ENCODE results near the gene LTBP1. TPM values are rescaled to one million over a fixed set of nuclear protein-coding genes. Genes with fewer than 3 reads are reported as not detected.
"Not testable (repeated sequence)": the region's sequence is repeated elsewhere in the genome, so short reads cannot be mapped to it uniquely, and the experiment has no call there.

LTBP1 gene
- total RNA-seq, 2 experiments from 2014 or later: 0.19 to 0.23 TPM

DNA sequence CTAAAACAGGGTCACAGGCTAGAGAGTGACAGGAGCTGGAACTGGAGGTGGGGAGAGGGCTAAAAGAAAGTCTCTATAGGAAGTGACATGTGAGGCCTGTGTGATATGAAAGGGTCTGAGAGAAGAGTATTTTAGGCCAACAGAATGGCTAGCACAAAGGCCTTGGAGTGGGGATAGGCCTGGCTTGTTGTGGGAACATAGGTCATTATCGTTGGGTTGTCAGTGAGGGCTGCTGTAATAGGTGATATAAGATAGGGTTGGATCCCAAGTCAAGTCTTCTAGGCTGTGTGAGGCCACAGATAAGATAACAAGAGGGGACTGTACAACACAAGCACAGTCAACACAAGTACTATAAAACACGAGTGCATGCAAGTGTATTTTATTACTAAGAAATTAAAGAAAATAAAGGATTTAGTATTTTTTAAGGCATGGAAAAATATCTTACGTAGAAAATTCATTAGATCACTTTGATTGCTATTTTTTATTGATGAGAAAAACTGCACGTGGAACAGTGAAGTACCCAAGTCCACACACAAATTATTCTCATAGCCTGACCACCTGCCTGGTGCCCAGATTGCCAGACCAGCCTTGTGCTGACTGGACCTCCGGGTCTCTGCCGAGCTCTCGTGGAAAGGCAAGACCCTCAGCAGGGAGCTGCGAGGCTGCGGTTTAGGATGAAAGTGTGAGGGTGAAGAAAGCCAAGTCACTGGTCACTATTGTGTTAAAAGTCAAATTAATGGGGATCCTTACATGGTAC is 14.1 kb downstream of the LTBP1 start:
- POLR2A ChIA-PET: no interaction called here
- ATAC-seq (ENCODE audit: low read depth) (no peak), DNase-seq (no peak)
- H3K4me1 Mint-ChIP-seq: no peaks in the 10 kb centered on the region
- no peak overlapping the region for H3K27ac Mint-ChIP-seq
- H3K36me3 Mint-ChIP-seq: no peaks in the 10 kb centered on the region
- H3K27me3 Mint-ChIP-seq: peaks cover 6% of the 10 kb centered on the region
- H3K4me3 Mint-ChIP-seq: no peak overlapping the region
- H3K9me3 Mint-ChIP-seq: no peaks in the 10 kb centered on the region

DNA sequence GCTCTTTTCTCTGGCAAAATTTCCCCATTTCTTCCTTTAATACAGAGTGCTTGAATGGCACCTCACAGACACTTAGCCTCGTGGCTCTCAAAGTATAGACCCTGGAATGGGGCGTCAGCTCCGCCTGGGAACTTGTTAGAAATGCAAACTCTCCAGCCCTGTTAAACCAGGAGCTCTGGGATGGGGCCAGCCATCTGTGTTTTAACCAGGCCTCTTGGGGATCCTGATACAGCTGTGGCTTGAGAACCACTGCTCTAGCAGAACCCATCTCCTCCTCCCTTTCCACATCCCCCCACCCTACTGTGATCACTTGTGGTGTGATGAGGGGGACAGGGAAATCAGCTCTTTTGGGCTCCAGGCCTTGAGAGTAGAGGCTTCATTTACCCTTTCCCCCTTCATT is 15.9 kb downstream of the LTBP1 start:
- DNase-seq (no peak), ATAC-seq (ENCODE audit: low read depth) (no peak)
- POLR2A ChIA-PET: no interaction called here
- H3K9me3 Mint-ChIP-seq: no peaks in the 10 kb centered on the region
- no peak overlapping the region for H3K4me3 Mint-ChIP-seq
- peaks cover 10% of the 10 kb centered on the region for H3K27me3 Mint-ChIP-seq
- H3K27ac Mint-ChIP-seq: no peak overlapping the region
- H3K4me1 Mint-ChIP-seq: no peaks in the 10 kb centered on the region
- no peaks in the 10 kb centered on the region for H3K36me3 Mint-ChIP-seq

DNA sequence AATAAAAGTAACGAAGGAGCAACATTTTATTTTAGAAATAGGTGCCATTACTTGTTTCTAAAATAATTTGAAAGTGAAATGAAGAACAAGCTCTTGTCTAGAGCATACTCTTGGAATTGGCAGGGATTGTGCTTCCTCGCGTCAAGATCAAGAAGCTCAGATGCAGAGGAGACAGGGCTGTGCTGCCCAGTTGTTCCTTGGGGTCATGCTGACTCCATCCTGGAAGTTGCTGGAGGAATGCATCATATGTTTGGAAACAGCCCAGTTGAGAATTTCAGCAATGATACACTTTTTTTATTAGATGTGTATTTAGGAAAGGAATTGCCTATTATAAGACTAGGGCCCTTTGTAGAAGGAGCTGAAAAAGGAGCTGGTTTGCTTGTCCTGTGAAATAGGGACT is 17.2 kb downstream of the LTBP1 start:
- DNase-seq (no peak), ATAC-seq (ENCODE audit: low read depth) (no peak)
- POLR2A ChIA-PET: no interaction called here
- Mint-ChIP-seq H3K9me3 (no peaks in the 10 kb centered on the region), H3K4me3 (no peak overlapping the region), H3K27me3 (peaks cover 4% of the 10 kb centered on the region), H3K4me1 (no peaks in the 10 kb centered on the region), H3K27ac (no peak overlapping the region), H3K36me3 (no peaks in the 10 kb centered on the region)

DNA sequence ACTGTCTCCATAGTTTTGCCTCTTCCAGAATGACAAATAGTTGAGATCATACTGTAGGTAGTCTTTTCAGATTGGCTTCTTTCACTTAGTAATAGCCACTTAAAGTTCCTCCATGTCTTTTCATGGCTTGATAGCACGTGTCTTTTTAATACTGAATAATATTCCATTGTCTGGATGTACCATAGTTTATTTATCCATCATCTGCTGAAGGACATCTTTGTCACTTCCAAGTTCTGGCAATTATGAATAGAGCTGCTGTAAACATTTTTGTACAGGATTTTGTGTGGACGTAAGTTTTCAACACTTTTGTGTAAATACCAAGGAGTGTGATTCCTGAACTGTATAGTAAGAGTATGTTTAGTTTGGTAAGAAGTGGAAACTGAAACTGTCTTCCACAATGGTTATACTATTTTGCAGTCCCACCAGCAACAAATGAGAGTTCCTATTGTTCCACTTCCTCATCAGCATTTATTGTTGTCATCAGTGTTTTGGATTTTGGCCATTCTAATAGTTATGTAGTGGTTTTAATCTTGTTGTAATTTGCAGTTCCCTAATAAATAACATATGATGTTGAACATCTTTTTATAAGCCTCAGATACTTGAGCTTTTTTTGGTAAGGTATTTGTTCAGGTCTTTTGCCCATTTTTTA is 18.9 kb downstream of the LTBP1 start:
- H3K27ac Mint-ChIP-seq: no peak overlapping the region
- DNase-seq (no peak), ATAC-seq (ENCODE audit: low read depth) (no peak)
- H3K4me1 Mint-ChIP-seq: no peaks in the 10 kb centered on the region
- H3K36me3 Mint-ChIP-seq: no peaks in the 10 kb centered on the region
- no peaks in the 10 kb centered on the region for H3K9me3 Mint-ChIP-seq
- peaks cover 10% of the 10 kb centered on the region for H3K27me3 Mint-ChIP-seq
- POLR2A ChIA-PET: no interaction called here
- no peak overlapping the region for H3K4me3 Mint-ChIP-seq

DNA sequence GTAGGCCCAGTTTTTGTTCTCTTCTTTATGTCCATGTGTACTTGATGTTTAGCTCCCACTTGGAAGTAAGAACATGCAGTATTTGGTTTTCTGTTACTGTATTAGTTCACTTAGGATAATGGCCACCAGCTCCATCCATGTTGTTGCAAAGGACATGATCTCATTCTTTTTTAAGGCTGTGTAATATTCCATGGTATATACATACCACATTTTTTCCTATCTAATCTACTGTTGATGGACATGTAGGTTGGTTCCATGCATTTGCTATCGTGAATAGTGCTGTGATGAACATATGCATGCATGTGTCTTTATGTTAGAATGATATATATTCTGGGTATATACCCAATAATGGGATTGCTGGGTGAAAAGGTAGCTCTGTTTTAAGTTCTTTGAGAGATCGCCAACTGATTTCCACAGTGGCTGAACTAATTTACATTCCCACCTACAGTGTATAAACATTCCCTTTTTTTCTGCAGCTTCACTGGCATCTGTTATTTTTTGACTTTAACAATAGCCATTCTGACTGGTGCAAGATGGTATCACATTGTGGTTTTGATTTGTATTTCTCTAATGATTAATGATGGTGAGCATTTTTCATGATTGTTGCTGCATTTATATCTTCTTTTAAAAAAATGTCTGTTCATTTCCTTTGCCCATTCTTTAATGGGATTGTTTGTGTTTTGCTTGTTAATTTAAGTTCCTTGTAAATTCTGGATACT is 22.9 kb downstream of the LTBP1 start:
- Mint-ChIP-seq H3K27me3 (peaks cover 20% of the 10 kb centered on the region), H3K27ac (no peak overlapping the region), H3K4me1 (no peaks in the 10 kb centered on the region), H3K4me3 (no peak overlapping the region), H3K9me3 (peaks cover 2% of the 10 kb centered on the region), H3K36me3 (no peaks in the 10 kb centered on the region)
- POLR2A ChIA-PET: no interaction called here
- no peak for DNase-seq
- ATAC-seq (ENCODE audit: low read depth): no peak

DNA sequence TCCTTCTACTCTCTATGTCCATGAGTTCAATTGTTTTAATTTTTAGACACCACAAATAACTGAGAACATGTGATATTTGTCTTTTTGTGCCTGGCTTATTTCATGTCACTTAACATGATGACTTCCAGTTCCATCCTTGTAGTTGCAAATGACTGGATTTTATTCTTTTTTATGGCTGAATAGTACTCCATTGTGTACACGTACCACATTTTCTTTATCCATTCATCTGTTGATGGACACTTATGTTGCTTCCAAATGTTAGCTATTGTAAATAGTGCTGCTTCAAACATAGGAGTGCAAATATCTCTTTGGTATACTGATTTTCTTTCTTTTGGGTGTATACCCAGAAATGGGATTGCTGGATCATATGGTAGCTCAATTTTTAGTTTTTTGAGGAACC is 27.0 kb downstream of the LTBP1 start:
- POLR2A ChIA-PET; H3K4me1 Mint-ChIP-seq; DNase-seq; H3K36me3 Mint-ChIP-seq; ATAC-seq (ENCODE audit: low read depth); H3K9me3 Mint-ChIP-seq; H3K4me3 Mint-ChIP-seq; H3K27ac Mint-ChIP-seq: not testable (repeated sequence)
- peaks cover 19% of the 10 kb centered on the region for H3K27me3 Mint-ChIP-seq

DNA sequence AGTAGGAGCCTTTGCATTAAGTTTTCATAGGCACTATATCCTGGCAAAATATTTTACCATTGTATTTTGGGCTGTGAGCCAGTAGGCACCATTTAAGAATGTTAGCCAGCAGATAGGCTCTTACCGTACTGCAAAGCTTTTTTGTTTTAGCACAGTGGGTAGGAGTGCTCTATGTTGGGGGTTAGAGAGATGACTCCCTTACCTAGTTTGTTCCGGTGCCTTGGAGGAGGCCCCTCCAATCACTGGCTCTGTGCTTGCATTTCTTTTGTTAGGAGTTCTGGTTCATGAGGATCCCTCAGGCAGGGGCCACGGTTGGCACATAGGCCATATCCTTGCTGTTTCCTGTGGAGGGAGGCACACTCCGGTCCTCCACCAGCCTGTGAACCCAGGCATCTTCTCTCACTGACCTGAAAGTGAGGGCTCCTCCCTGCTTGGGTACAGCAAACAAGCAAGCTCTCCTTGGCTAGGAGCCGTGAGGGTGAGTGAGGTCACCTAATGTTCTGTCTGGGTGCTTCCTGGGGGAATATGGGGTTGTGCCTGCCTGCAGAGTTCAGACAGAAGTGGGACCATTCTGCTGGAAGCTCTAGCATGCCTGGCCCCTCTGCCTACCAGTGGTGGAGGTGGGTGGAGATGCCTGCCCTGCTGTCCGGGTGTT is 29.8 kb downstream of the LTBP1 start:
- DNase-seq (no peak), ATAC-seq (ENCODE audit: low read depth) (no peak)
- POLR2A ChIA-PET: no interaction called here
- Mint-ChIP-seq H3K27me3 (peaks cover 28% of the 10 kb centered on the region), H3K9me3 (peaks cover 2% of the 10 kb centered on the region), H3K4me3 (no peak overlapping the region), H3K27ac (no peak overlapping the region), H3K4me1 (no peaks in the 10 kb centered on the region), H3K36me3 (no peaks in the 10 kb centered on the region)

DNA sequence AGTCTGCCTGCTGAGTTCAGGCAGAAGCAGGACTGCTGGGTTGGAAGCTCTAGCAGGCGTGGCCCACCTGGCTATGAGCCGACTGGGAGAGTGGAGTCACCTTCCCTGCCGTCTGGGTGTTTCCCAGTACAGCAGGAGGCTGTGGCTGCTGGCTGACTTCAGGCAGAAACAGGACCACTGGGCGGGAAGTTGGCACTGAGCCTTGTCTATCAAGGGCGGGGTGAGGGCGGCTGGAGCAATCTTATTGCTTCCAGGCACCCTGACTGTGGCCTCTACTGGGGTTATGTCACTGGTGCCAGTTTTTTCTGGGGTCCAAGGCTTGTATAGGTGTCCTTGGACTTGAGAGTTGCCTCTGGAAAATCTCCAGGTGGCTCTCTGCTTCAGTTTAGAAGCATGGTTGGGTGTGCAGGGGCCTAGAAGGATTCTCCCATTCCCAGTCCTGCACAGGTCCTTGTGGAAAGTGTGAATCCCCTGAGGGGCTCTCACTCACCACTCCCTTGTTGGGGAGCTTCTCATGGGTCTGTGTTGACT is 30.5 kb downstream of the LTBP1 start:
- Mint-ChIP-seq H3K27me3 (peaks cover 20% of the 10 kb centered on the region), H3K27ac (no peak overlapping the region)

DNA sequence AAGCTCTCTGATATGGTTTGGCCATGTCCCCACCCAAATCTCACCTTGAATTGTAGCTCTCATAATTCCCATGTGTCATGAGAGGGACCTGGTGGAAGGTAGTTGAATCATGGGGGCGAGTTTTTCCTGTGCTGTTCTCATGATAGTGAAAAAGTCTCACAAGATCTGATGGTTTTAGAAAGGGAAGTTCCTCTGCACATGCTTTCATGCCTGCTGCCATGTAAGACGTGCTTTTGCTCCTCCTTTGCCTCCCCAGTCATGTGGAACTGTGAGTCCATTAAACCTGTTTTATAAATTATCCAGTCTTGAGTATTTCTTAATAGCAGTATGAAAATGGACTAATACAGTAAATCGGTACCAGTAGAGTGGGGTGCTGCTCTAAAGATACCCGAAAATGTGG is 34.9 kb downstream of the LTBP1 start:
- H3K9me3 Mint-ChIP-seq: no peaks in the 10 kb centered on the region
- DNase-seq: no peak
- H3K36me3 Mint-ChIP-seq: no peaks in the 10 kb centered on the region
- H3K4me1 Mint-ChIP-seq: no peaks in the 10 kb centered on the region
- H3K27ac Mint-ChIP-seq: no peak overlapping the region
- POLR2A ChIA-PET: no interaction called here
- no peak for ATAC-seq (ENCODE audit: low read depth)
- no peak overlapping the region for H3K4me3 Mint-ChIP-seq
- H3K27me3 Mint-ChIP-seq: peaks cover 16% of the 10 kb centered on the region

More for the DNA sequence above, 30.5 kb downstream of the LTBP1 start:
- no peaks in the 10 kb centered on the region for H3K36me3 Mint-ChIP-seq
- no peak overlapping the region for H3K4me3 Mint-ChIP-seq
- H3K9me3 Mint-ChIP-seq: peaks cover 2% of the 10 kb centered on the region
- H3K4me1 Mint-ChIP-seq: no peaks in the 10 kb centered on the region
- DNase-seq (no peak), ATAC-seq (ENCODE audit: low read depth) (no peak)
- POLR2A ChIA-PET: no interaction called here

DNA sequence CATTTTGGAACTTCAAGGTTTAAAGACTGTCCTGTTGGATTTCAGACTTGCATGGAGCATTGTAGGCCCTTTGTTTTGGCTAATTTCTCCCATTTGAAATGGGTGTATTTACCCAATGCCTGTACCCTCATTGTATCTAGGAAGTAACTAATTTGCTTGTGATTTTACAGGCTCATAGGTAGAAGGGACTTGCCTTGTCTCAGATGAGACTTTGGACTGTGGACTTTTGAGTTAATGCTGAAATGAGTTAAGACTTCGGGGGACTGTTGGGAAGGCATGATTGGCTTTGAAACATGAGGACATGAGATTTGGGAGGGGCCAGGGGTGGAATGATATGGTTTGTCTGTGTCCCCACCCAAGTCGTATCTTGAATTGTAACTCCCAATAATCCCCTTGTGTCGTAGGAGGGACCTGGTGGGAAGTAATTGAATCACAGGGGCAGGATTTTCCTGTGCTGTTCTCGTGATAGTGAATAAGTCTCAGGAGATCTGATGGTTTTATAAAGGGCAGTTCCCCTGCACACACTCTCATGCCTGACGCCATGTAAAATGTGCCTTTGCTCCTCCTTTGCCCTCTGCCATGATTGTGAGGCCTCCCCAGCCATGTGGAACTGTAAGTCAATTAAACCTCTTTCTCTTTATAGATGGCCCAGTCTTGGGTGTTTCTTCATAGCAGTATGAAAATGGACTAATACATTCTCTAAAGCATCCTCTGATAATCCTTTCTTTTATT is 36.6 kb downstream of the LTBP1 start:
- H3K4me1 Mint-ChIP-seq; H3K27ac Mint-ChIP-seq; DNase-seq; H3K4me3 Mint-ChIP-seq; H3K9me3 Mint-ChIP-seq; ATAC-seq (ENCODE audit: low read depth); POLR2A ChIA-PET; H3K36me3 Mint-ChIP-seq: not testable (repeated sequence)
- H3K27me3 Mint-ChIP-seq: peaks cover 16% of the 10 kb centered on the region

DNA sequence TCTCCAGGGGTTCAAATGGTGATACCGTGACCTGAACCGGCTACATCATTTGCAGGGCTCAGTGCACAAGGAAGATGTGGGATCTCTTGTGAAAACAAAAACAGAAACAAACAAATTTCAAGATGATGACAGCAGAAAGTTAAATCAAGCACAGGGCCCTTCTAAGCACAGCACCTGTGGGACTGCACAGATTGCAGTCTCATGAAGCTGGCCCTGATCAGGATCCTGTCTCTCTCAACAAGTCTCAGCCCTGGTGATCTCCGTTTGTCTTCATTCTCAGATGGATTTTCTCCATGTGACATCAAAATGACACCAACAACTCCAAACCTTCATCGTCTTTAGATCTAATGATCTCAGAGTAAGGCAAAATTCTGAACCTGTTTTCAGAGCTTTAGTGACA is 39.7 kb downstream of the LTBP1 start:
- Mint-ChIP-seq H3K4me1 (no peaks in the 10 kb centered on the region), H3K27ac (no peak overlapping the region), H3K9me3 (no peaks in the 10 kb centered on the region), H3K36me3 (no peaks in the 10 kb centered on the region), H3K27me3 (peaks cover 2% of the 10 kb centered on the region), H3K4me3 (no peak overlapping the region)
- no peak for DNase-seq
- POLR2A ChIA-PET: no interaction called here
- ATAC-seq (ENCODE audit: low read depth): no peak

DNA sequence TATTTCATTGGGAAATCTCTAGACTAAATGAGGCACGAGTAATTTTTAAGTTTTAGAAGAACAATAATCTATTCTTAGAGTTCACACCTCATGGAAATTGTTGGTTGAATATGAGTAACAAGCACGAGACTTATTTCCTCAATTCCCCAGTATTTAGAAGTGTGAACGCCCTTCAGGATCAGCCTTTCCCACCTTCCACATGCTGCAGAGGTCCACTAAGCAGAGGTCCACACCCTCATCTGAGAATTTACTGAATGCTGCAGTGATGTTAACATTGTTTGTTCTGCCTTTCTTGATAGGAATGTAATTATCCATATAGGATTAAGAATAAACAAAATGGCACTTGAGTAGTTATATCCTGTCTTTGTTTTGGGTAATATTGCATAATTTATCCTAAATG is 41.8 kb downstream of the LTBP1 start:
- peaks cover 4% of the 10 kb centered on the region for H3K27me3 Mint-ChIP-seq
- DNase-seq (no peak), ATAC-seq (ENCODE audit: low read depth) (no peak)
- H3K9me3 Mint-ChIP-seq: no peaks in the 10 kb centered on the region
- POLR2A ChIA-PET: no interaction called here
- H3K4me3 Mint-ChIP-seq: no peak overlapping the region
- H3K27ac Mint-ChIP-seq: no peak overlapping the region
- H3K4me1 Mint-ChIP-seq: no peaks in the 10 kb centered on the region
- H3K36me3 Mint-ChIP-seq: no peaks in the 10 kb centered on the region

DNA sequence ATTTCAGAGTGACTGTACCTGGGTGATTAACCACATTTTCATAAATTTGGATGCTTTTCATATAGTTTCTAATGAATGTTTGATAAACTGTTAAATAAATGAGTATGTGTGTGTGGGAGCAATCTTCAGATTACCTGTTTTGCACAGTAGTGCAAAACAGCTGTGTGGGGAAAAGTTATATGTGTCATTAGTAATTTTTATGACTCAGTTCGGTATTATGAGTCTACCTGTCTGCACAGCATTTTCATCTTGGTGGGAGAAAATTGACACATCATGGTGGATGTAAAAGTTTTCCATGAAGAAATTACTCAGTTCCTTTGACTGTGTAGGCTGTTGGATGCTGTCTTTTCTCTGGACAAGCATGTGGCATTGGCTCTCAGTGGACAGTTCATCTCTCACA is 43.8 kb downstream of the LTBP1 start:
- H3K27me3 Mint-ChIP-seq: peaks cover 4% of the 10 kb centered on the region
- H3K27ac Mint-ChIP-seq: no peak overlapping the region
- no peaks in the 10 kb centered on the region for H3K36me3 Mint-ChIP-seq
- POLR2A ChIA-PET: no interaction called here
- no peak for ATAC-seq (ENCODE audit: low read depth)
- H3K9me3 Mint-ChIP-seq: no peaks in the 10 kb centered on the region
- H3K4me1 Mint-ChIP-seq: no peaks in the 10 kb centered on the region
- no peak overlapping the region for H3K4me3 Mint-ChIP-seq
- DNase-seq: no peak
